OCI-LY1 (cell line): ENCODE data around the gene TMEM89.

ENCODE experiments used
- CTCF ChIP-seq: fragments of 200-600 bp; sonication (generic), shearing (Covaris generic); IDR thresholded peaks from 2 replicates; pipeline ENCODE4 v1.5.1; 2017; ENCODE audit warnings: mild to moderate bottlenecking, antibody characterized with exemption, low read length, moderate library complexity, mixed read lengths
- EZH2 ChIP-seq: fragments of 200-600 bp; sonication (generic), shearing (Covaris generic); IDR thresholded peaks from 2 replicates; pipeline ENCODE4 v1.8.0; 2017; ENCODE audit warnings: borderline replicate concordance, mixed run types, mild to moderate bottlenecking, antibody characterized with exemption, low read length, moderate library complexity, mixed read lengths

GRCh38 chr3:48633743-48634142 lies 12.2 kb upstream of the TMEM89 start:
- TF ChIP-seq CTCF = no peak
- TF ChIP-seq EZH2 = no peak
